Fibroblast of lung (primary cell): Measurements from ENCODE around the gene PTPRU. TPM values are rescaled to one million over a fixed set of nuclear protein-coding genes. Genes with fewer than 3 reads are reported as not detected.
A peak's percentile ranks its signal among the peaks of the same experiment; 100 is the strongest.
"Not testable (repeated sequence)": the region's sequence is repeated elsewhere in the genome, so short reads cannot be mapped to it uniquely, and the experiment has no call there.

Source experiments
- DNase-seq, 2 donors: peaks; one replicate each; pipeline versions ENCODE4 v3.0.0 to v3.0.0-alpha.2; 2010; ENCODE audit warnings: low read depth in 2 of 2
- H2AFZ ChIP-seq: 2 replicates; pipeline ENCODE4 v1.5.1; 2012; ENCODE audit warnings: low read length, control low read depth, inconsistent platforms
- H3K27ac ChIP-seq: 2 replicates; pipeline ENCODE4 v1.5.1; 2011; ENCODE audit warnings: low read length, control low read depth; ENCODE audit not compliant: insufficient read depth
- H3K27me3 ChIP-seq: 2 replicates; pipeline ENCODE4 v1.5.1; 2011; ENCODE audit warnings: mild to moderate bottlenecking, low read length; ENCODE audit not compliant: control insufficient read depth, insufficient read depth
- H3K36me3 ChIP-seq: 2 replicates; pipeline ENCODE4 v1.5.1; 2011; ENCODE audit warnings: low read length; ENCODE audit not compliant: control insufficient read depth, insufficient read depth
- H3K4me1 ChIP-seq: 2 replicates; pipeline ENCODE4 v1.5.1; 2011; ENCODE audit warnings: low read length; ENCODE audit not compliant: control insufficient read depth, insufficient read depth; ENCODE audit errors: extremely low read depth
- H3K4me2 ChIP-seq: 2 replicates; pipeline ENCODE4 v1.5.1; 2011; ENCODE audit warnings: low read length, control low read depth; ENCODE audit not compliant: insufficient read depth; ENCODE audit errors: extremely low read depth
- H3K4me3 ChIP-seq, 4 experiments: fragments of 200-600 bp in 1 of 4; sonication (generic) in 1 of 4; replicated peaks in 1 of 4; 2 replicates each; pipeline ENCODE4 v1.5.1; 2011 to 2016; ENCODE audit warnings: low read length in 4 of 4, low read depth in 3 of 4, mild to moderate bottlenecking in 3 of 4, control low read depth in 2 of 4, inconsistent platforms in 1 of 4, mixed read lengths in 1 of 4; ENCODE audit not compliant: insufficient read depth in 1 of 4; ENCODE audit errors: control extremely low read depth in 1 of 4
- H3K79me2 ChIP-seq: 2 replicates; pipeline ENCODE4 v1.5.1; 2012; ENCODE audit warnings: mild to moderate bottlenecking, low read length, inconsistent platforms; ENCODE audit not compliant: control insufficient read depth, insufficient read depth
- H3K9ac ChIP-seq: 2 replicates; pipeline ENCODE4 v1.5.1; 2011; ENCODE audit warnings: mild to moderate bottlenecking, low read length, control low read depth; ENCODE audit not compliant: insufficient read depth
- H3K9me3 ChIP-seq: 2 replicates; pipeline ENCODE4 v1.5.1; 2012; ENCODE audit warnings: low read depth, low read length; ENCODE audit not compliant: control insufficient read depth, insufficient read depth
- H4K20me1 ChIP-seq: 2 replicates; pipeline ENCODE4 v1.5.1; 2011; ENCODE audit warnings: low read length; ENCODE audit not compliant: control insufficient read depth, insufficient read depth; ENCODE audit errors: extremely low read depth
- CTCF ChIP-seq, 2 donors: IDR thresholded peaks in 1 of 2; conservative IDR thresholded peaks in 1 of 2; 1 replicate in 1 of 2; 2 replicates in 1 of 2; pipeline ENCODE4 v1.5.1; 2011 to 2012; ENCODE audit warnings: low read length in 2 of 2, control low read depth in 1 of 2, inconsistent platforms in 1 of 2, low read depth in 1 of 2, mild to moderate bottlenecking in 1 of 2
- EZH2 ChIP-seq: IDR thresholded peaks from 2 replicates; pipeline ENCODE4 v1.5.1; 2012; ENCODE audit warnings: low read length, control low read depth, mild to moderate bottlenecking; ENCODE audit errors: missing control alignments
- polyA plus RNA-seq, 2 donors: library from polyadenylated mRNA; depleted of rRNA in 1 of 2; stranded (reverse) in 1 of 2; unstranded in 1 of 2; fragments of >200 nt; gene quantifications; 2 replicates each; pipeline ENCODE4 v1.2.1, GENCODE V29; 2011 to 2012; ENCODE audit warnings: missing spikeins in 1 of 2
- total RNA-seq: library from RNA; depleted of rRNA; stranded (reverse); fragments of >200 nt; gene quantifications from 2 replicates; pipeline ENCODE4 v1.2.1, GENCODE V29; 2014

Gene PTPRU
- total and polyA plus RNA-seq, 2 donors (not counting 1 experiment from before 2014, with no cell fraction given) = 1.4 to 25.8 TPM

- Histone ChIP-seq H3K27me3 (no peaks in the 10 kb centered on the region), H3K4me3 (no peak overlapping the region), H3K4me1 (no peaks in the 10 kb centered on the region), H4K20me1 (no peaks in the 10 kb centered on the region), H3K27ac (no peak overlapping the region), H3K36me3 (no peaks in the 10 kb centered on the region), H3K79me2 (no peaks in the 10 kb centered on the region), H3K4me2 (no peak overlapping the region), H3K9me3 (no peaks in the 10 kb centered on the region), H2AFZ (no peak overlapping the region), H3K9ac (no peak overlapping the region)
- no peak for DNase-seq
- no peak for TF ChIP-seq EZH2
- TF ChIP-seq CTCF (conservative IDR thresholded peaks at IDR 0.05 in 1 of 2, IDR thresholded peaks at IDR 0.05 in 1 of 2; ENCODE audit: low read depth in 1 of 2, low read length in 2 of 2) = no peak
Measured at GRCh38 chr1:29311352-29312030, 75.2 kb downstream of the PTPRU start.

GRCh38 chr1:29312469-29313461, 76.4 kb downstream of the PTPRU start:
- TF ChIP-seq CTCF (conservative IDR thresholded peaks at IDR 0.05 in 1 of 2, IDR thresholded peaks at IDR 0.05 in 1 of 2; ENCODE audit: low read depth in 1 of 2, low read length in 2 of 2) = no peak
- no peak for TF ChIP-seq EZH2

GRCh38 chr1:29314685-29315084, 78.4 kb downstream of the PTPRU start:
- not testable (repeated sequence) for H3K9ac ChIP-seq, H3K27me3 ChIP-seq, H3K4me2 ChIP-seq, H3K79me2 ChIP-seq, H2AFZ ChIP-seq, H3K4me1 ChIP-seq, H3K36me3 ChIP-seq, H3K27ac ChIP-seq, H3K9me3 ChIP-seq, H3K4me3 ChIP-seq, H4K20me1 ChIP-seq
- peak in 1 of 2 donors; percentile 7 for DNase-seq

More at GRCh38 chr1:29312469-29313461, 76.4 kb downstream of the PTPRU start:
- Histone ChIP-seq H3K4me3 (no peak overlapping the region), H3K9me3 (no peaks in the 10 kb centered on the region), H2AFZ (no peak overlapping the region), H3K79me2 (no peaks in the 10 kb centered on the region), H3K27ac (no peak overlapping the region), H3K4me1 (no peaks in the 10 kb centered on the region), H3K36me3 (no peaks in the 10 kb centered on the region), H3K27me3 (no peaks in the 10 kb centered on the region), H3K4me2 (no peak overlapping the region), H4K20me1 (no peaks in the 10 kb centered on the region), H3K9ac (no peak overlapping the region)
- DNase-seq = no peak
